Measurements from ENCODE around the gene GPAM.
A peak's percentile ranks its signal among the peaks of the same experiment; 100 is the strongest.
"Not testable (repeated sequence)": the region's sequence is repeated elsewhere in the genome, so short reads cannot be mapped to it uniquely, and the experiment has no call there.

Gene GPAM, protein sequence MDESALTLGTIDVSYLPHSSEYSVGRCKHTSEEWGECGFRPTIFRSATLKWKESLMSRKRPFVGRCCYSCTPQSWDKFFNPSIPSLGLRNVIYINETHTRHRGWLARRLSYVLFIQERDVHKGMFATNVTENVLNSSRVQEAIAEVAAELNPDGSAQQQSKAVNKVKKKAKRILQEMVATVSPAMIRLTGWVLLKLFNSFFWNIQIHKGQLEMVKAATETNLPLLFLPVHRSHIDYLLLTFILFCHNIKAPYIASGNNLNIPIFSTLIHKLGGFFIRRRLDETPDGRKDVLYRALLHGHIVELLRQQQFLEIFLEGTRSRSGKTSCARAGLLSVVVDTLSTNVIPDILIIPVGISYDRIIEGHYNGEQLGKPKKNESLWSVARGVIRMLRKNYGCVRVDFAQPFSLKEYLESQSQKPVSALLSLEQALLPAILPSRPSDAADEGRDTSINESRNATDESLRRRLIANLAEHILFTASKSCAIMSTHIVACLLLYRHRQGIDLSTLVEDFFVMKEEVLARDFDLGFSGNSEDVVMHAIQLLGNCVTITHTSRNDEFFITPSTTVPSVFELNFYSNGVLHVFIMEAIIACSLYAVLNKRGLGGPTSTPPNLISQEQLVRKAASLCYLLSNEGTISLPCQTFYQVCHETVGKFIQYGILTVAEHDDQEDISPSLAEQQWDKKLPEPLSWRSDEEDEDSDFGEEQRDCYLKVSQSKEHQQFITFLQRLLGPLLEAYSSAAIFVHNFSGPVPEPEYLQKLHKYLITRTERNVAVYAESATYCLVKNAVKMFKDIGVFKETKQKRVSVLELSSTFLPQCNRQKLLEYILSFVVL

DNA sequence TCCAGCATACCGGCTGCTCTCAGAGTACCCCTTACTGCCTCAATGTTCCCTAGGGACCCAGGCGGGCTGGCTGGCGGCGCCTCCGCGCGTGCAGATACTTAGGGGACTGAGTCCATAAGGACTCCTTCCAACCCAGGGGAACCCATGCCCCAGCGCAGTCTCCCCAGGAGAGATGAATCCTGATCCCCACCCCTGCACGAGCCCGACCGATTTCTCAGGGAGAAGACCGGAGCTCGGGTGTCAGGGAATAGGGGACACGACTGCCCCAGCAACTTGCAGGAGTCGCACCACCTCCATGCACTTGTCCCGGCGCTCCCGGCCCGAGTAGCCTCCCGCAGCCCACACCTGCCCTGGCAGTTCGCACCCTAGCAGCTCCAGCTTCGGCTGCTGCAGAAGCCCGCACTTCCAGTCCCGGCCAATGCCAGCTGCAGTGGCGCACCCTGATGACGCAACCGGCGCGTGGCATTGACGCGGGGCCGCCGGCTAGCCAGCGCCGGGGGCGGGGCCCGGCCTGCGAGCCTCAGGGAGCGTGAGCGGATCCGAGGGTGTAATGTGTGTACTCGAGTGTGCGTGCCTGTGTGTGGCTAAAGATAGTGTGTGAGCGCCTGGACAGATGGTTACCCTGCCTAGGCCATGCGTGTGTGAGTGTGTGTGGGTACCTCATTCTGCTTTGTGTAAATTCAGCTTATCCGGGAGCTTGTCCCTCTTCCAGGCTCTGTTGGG lies at the start of gene GPAM:
Gene GPAM (minus strand): TSS at position 437 of the 723 bp plus-strand sequence. CDS start 1,981 bp downstream, outside the sequence.
- DNase-seq (ENCODE audit: low read depth), result no peak

DNA sequence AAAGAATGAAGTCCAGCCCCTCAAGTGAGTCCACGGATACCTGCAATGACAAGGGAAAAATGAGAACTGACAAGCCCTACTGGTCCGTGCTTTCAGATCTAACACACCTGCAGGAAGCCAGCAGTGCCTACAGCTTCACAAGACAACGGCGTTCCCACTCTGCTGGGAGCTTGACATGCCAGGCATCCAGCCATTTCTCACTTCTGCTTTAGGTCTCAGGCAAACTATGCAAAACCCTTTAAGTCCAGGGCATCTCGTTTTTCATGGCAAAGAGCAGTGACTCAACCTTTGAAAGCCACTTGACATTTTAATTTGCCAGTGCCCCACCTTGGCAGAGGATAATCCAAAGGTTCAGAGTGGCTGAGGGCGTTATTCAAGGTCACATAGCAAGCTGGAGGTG lies 49.1 kb upstream of the GPAM start:
- no peak for DNase-seq (ENCODE audit: low read depth)

DNA sequence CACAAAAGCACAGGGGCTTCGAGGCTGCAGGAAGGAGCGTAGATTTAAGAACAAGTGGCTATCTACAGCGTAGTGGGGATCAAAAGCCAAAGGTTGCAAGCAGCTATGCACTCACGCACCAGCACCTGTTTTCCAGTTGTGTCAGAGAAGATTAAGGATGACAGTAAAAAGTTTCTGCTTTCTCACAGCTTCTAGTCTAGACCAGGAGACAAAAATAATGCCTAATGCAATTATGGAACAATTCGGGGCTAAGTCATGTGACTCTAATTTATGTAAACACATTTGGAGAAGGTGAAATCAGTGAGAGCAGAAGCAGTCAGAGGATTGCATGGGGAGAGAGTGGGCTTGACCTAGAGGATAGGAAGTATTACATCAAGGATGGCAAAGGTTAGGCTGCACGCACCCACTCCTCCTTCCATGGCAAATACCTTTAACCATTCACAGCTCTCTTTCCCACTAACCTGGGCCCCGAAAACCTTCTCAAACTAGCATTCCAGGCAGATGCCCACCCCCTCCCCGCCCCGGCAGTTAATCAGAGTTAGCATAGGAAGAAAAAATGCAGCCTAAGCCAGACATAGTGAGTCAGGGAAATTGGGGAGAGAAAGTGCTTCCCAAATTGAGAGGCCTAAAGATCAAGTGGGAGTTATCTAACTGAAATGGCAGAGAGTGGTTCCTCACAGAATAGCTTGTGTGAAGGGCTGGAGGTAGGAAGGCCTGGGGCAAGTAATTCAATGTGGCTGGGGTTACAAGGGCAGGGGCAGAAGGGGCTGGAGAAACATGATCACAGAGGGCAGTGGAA lies 48.2 kb upstream of the GPAM start:
- DNase-seq (ENCODE audit: low read depth), result no peak

DNA sequence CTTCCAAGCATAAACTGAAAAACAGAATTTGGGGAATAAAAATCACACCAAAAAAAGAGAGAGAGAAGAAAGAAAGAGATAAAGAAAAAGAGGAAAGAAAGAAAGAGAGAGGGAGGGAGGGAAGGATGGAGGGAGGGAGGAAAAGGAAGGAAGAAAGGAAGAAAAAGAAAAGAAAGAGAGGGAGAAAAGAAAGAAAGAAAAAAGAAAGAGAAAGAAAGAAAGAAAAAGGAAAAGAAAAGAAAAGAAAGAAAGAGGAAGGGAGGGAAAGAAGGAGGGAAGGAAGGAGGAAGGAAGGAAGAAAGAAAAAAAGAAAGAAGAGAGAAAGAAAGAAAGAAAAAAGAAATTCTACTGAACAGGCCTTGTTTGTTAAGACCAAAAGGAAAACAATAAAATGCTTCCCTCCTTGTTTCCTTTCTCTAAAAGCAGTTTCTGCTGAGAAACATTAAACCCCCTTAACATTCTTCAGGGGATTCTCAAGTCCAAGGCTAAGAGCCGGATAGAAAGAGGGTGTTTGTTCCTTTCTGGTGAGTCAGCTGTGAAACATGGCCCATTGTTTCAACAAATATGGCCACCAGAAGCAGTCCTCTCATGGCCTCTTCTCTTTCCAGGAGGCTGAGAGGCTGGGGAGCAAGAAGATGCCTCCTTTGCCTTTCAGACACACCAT lies 46.9 kb upstream of the GPAM start:
- no peak for DNase-seq (ENCODE audit: low read depth)

DNA sequence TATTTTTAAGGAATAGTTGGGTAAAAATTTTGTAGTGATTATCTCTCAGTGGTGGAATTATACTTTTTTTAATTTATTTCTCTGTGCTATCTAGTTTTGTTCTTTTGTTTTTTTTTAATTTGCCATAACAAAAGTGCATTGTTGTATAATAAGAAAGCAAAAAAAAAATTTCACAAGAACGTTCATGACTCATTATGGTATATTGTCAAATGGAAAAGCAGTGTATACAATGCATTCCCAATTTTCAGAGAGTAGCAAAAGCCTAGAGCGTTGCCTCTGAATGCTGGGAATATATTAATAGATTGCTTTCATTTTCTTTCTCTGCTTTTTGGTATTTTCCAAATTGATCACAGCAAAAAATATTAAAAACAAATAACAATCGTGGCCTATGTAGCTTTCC lies 46.3 kb upstream of the GPAM start:
- DNase-seq (ENCODE audit: low read depth), result no peak

DNA sequence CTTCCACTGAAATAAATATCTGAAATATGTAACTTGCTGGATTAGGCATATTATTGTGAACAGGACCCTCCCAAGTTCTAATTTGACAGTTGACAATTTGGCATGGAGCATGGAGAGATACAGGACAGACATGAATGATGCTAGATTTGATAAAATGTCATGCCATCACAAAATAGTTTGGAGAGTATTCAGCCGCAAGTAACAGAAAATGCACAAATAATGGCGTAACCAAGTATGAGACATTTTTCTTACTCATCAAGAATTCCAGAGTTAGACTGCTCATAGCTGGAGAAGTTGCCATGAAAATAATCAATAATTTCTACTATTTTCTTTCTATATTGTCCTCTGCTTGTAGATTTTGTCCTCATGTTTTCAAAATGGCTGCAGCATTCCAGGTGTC lies 45.5 kb upstream of the GPAM start:
- peak; percentile 32 for DNase-seq (ENCODE audit: low read depth)

DNA sequence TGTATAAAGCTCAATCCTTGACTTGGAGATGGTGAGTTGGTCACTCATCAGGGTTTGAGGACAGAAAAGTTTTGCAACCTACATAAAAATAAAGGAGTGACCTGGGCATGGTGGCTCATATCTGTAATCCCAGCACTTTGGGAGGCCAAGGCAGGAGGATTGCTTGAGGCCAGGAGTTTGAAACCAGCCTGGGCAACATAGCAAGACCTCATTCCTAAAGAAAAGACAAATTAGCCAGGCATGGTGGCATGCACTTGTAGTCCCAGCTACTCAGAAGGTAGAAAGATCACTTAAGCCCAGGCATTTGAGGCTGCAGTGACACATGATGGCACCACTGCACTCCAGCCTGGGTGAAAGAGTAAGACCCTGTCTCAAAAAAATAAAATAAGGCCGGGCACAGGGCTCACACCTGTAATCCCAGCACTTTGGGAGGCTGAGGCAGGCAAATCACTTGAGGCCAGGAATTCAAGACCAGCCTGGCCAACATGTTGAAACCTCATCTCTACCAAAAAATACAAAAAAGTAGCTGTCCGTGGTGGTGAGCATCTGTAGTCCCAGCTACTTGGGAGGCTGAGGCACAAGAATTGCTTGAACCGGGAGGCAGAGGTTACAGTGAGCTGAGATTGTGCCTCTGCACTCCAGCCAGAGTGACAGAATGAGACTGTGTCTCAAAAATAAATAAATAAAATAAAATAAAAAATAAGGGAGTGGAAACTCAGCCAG lies 45.0 kb upstream of the GPAM start:
- DNase-seq (ENCODE audit: low read depth), result not testable (repeated sequence)

DNA sequence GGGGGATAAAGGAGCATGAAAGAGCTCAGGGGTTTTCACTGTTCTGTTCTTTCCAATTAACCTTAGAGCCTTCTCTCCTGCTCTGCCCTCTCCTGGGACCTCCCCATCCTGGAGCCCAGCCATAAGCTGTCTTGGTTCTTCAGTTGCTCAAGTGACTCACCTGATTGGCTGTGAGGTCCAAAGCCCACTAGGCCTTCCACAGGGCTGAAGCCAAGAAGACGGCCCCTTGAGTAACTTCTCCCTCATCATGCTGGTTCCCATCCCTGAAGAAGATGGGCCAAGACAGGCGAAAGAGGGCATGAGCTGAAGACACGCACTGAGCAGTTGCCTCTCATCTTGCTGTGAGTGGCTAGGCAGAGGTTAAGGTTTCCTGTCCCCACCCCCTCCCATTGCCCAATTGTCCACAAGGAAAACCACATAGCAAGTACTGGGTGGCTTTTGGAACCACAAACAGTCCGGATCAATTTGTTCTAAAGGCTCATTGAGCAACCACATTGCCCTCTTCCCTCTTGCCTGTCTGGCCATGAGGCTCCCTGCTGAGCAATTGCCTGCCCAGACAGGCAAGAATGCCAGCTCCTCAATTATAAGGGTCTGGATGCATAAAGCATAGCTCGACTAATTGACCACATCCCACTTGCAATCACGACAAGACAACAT lies 43.9 kb upstream of the GPAM start:
- peak; percentile 92 for DNase-seq (ENCODE audit: low read depth)

DNA sequence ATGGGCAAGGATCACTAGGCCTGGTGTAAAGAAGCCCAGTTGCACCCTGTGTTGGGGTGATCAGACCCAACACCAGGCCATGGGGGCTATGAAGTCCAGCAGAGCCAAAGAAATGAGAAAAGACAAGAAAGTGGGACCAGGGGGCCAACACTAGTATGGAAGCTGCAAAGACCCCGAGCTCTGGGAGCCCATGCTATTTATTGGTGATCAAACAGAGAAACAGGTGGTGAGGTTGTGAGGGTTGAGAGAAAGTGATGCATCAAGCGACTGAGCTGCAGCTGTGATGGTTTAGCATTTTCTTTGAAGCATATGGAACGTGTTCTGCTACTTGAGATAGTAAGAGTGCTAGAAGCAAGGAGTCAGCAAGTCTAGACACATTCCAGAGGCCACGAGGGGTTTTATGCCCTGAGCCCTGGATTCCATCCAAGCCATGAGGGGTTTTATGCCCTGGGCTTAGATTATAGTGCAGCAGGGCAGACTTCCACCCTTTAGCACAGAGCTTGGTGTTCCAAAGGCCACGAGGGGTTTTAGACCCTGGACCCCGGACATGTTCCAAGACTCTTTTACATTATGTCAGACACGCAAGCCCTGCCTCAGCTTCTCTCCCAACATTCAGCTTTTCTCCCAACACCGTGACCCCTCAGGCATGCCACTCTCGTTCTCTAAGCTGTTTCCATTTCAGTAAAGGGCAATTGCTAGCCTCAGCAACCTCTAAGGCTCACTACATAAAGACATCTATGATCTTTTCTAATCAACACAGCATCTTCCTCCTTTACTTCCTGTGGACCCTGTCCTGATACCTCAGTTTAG lies 43.1 kb upstream of the GPAM start:
- no peak for DNase-seq (ENCODE audit: low read depth)

DNA sequence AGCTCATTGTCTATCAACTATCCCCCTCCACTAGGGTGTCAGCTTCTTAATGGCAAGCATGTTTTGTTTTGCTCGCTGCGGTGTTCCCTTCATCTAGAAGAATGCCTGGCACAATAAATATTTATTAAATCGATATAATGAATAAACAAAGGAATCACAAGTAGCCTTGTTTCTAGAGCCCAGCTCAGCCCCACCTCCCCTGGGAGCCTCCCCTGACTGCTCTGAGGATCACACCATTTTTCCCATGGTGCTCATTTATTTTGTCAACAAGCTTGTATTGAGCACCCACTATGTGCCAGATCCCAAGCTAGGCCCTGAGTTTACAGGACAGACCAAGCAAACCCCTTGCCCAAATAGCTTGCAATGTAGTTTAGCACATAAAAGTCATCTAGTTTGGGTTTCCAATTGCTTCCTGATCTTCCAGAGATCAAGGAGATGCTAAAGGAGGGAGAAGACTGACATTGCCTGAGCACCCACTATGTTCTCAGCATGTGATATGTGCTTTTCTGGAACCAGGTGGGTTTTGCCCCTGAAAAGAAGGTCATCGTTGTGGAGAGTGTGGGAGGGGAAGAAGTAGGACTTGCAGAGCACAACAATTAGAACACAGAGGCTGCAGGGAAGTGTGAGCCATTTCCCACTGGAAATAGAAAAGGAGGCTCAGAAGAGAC lies 42.3 kb upstream of the GPAM start:
- DNase-seq (ENCODE audit: low read depth), result no peak

DNA sequence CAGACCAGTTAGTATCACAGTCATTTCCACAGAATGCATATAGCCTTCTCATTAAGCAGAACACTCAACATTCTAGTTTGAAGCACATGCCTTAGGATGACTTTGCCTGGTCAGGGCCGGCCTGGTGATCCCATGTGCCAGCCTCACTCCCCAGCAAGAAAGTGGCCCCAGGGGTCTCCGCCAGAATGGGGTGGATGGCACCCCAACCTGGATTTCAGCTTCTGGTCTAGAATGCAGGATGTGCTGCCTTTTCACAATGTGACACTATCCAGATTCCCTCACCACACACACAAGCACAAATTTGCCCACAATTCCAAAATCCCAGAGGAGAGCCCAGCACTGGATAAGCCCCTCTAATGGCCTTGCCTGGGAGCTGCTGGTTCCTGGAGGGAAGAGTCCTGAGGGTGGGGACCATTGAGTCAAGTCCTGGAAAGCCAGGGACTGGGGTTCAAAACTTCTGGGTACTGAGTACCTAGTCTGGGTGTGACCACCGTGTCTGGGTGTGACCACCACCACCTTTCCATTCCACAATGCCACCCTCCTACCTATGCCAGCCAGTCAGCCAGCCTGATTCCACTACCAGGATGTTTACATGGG lies 41.5 kb upstream of the GPAM start:
- DNase-seq (ENCODE audit: low read depth), result no peak

DNA sequence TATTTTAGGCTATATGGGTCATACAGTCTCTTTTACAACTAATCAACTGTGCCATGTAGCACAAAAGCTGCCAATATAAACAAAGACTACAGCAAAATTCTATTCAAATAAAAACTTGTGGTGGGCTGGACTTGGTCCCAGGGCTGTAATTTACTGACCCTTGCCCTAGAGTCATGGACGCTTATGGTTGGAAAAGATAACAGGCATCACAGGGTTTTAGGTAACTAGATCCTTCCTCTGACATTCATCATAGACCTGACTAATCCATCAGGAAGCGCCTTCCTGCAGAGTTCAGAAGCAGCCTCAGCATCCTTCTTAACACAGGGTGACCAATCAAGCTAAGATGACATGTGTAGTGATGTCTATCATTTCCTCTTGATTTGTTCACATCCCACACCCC lies 40.2 kb upstream of the GPAM start:
- no peak for DNase-seq (ENCODE audit: low read depth)

DNA sequence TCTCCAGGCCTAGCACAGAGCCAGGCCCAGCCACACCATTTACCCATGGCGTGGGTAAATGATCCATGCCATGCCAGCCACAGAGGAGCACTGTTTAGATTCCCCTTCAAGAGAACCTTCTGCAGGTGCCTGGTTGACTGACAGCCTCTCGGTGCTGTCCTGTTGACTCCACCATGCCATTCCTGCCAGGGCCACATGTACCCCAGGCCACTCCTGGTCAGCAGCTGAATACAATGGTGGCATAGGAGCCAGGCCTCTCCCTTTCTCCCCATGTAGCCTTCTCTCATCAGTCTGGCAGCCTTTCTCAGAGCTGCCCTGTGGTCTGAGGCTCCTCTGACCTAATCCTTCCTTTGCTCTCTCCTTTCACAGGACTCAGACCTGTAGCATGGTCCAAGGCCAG lies 39.2 kb upstream of the GPAM start:
- no peak for DNase-seq (ENCODE audit: low read depth)

DNA sequence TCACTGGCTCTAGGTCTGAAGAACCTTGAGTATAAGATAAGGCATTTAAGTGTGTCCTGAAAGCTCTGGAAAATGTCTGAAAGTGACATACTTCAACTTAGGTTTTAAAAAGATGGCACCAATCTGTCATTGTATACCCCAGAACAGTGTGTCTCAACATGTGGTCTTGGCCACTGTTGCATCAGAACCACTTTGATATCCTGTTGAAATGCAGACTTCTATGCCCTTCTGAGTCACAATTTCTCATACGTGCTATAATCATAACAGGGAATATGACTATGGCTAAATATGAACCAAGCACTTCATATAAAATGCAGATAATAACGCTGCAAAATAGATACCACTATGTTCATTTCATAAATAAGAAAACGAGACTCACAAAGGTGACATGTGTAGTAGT lies 38.0 kb upstream of the GPAM start:
- peak; percentile 67 for DNase-seq (ENCODE audit: low read depth)

DNA sequence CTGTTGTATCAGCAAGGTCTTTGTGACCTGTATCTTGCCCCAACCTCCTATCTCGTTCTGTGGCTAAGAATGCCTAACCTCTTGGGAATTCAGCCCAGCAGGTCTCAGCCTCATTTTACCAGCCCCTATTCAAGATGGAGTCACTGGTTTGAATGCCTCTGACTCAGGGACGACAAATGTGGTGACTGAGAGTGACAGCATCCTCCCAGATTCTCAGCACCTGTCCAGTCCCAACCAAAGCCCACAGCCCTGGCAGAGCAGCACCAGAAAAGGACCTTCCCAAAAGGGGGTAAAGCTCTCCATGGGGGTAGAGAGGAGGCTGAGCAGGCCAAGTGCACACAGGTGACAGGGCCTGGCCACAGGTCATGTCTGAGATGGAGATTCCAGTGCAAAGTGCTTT lies 35.4 kb upstream of the GPAM start:
- no peak for DNase-seq (ENCODE audit: low read depth)

DNA sequence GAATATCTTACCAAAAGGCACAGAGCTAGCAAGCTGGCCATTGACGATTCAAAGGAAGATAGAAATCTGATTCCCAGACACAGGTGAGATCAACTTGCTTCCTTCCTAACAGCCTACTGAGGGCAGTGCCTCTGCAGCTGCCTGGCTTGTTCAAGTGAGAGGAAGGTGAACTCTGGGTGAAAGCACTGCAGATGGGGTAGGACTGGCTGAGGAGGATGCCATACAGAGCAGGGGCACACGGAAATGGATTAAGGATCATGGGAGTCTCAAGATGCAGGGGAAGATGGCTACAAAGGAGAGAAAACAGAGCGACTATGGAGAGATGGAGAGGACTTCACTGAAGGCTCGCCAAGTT lies 34.4 kb upstream of the GPAM start:
- no peak for DNase-seq (ENCODE audit: low read depth)

DNA sequence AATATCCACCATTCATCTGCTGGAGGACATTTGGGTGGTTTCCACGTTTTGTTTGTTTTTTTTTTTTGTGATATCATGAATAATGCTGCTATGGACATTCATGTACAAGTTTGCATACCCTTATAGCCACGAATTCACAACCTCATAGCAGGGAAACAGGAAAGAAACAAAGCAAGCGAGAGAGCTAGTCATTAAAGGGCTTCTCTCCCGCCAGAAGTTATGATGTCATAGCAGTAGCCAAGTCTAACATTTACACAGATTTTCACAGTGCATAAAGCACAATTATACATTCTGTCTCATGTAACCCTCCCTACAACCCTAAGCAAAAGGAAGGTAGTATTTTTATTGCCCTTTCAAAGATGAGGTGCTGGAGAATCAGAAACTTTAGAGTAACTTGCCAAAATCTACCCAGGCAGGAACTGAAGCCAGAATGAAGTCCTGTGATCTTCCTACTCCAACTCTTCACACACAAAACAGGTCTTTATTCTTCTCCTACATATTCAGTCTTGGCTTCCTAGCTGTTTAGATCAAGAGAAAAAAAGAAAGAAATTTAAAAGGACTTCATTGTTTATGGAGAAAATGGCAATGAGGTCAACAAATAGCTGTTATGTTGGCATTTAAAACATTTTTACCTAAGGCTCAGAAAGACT lies 33.9 kb upstream of the GPAM start:
- no peak for DNase-seq (ENCODE audit: low read depth)

DNA sequence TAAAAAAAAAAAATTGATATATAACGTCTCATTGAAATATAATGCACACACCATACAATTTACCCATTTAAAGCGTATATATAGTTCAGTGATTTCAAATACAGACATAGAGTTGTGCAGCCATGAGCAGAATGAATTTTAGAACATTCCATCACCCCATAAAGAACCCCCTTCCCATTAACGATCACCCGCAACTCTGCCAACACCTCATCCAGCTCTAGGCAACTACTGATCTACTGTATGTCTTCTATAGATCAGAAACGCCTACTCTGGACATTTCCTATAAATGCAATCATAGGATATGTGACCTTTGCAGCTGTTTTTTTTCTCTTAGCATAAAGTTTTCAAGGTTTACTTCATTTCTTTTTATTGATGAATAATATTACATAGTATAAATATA lies 33.4 kb upstream of the GPAM start:
- no peak for DNase-seq (ENCODE audit: low read depth)

Data from amniotic epithelial cell (primary cell).